ENCODE measurements around the gene SH3RF3. TPM values are rescaled to one million over a fixed set of nuclear protein-coding genes. Genes with fewer than 3 reads are reported as not detected.

Gene SH3RF3
- total RNA-seq, 1 experiment from 2014 or later, result 0.98 TPM

DNA sequence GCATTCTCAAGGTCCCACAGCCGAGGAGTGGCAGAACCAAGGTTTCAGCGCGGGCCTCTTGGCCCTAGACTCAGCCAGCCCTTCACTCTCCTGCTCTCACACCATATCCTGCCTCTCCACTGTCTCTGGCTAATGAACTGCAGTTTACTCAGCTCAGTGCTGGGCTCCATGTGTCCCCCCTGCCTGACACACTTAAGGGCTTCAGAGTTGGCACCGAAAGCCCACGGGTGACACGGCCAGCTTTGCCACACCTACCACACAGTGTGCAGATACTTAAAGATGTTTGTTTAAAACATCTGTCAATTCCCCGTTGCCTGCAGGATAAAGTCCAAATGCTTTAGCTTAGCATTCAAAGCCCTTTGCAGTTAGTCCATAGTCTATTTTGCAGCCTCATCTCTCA lies 243.6 kb downstream of the SH3RF3 start:
- DNase-seq, result peak in 1 of 2 experiments; percentile 5
- no peaks in the 10 kb centered on the region for H3K9me3 Mint-ChIP-seq (ENCODE audit: unreplicated experiment)
- intact Hi-C loops (cut with micrococcal nuclease; ENCODE audit: unreplicated experiment), result no loop called here
- no TSS peak for BruUV-seq (replicated peaks)
- no peak overlapping the region for H3K4me3 ChIP-seq (ENCODE audit: low read depth, low read length)
- no peaks in the 10 kb centered on the region for H3K36me3 ChIP-seq (ENCODE audit: control insufficient read depth, insufficient read depth, low read length)
- ChIA-PET CTCF (no interaction called here), POLR2A (no interaction called here)
- peaks cover 3% of the 10 kb centered on the region for H3K27me3 Mint-ChIP-seq (ENCODE audit: insufficient read depth, unreplicated experiment)
- H3K4me1 Mint-ChIP-seq (ENCODE audit: low read depth, unreplicated experiment), result peaks cover 7% of the 10 kb centered on the region
- no peaks in the 10 kb centered on the region for H3K4me1 ChIP-seq
- H3K36me3 Mint-ChIP-seq (ENCODE audit: insufficient read depth, unreplicated experiment), result no peaks in the 10 kb centered on the region
- H3K9me3 ChIP-seq, result no peaks in the 10 kb centered on the region
- no peak for TF ChIP-seq CTCF (IDR thresholded peaks at IDR 0.05; ENCODE audit: insufficient read depth in 1 of 2, low read depth in 1 of 2, low read length in 1 of 2, severe bottlenecking in 1 of 2, unreplicated experiment in 1 of 2)
- no peaks in the 10 kb centered on the region for H3K27me3 ChIP-seq (replicated peaks; ENCODE audit: control insufficient read depth, insufficient read depth, low read length)
- H3K27ac Mint-ChIP-seq (ENCODE audit: unreplicated experiment), result no peak overlapping the region
- no peak overlapping the region for H3K4me3 Mint-ChIP-seq (ENCODE audit: unreplicated experiment)

GRCh38 chr2:109373791-109374547 lies 245.0 kb downstream of the SH3RF3 start:
- Mint-ChIP-seq H3K27ac (ENCODE audit: unreplicated experiment) (no peak overlapping the region), H3K9me3 (ENCODE audit: unreplicated experiment) (no peaks in the 10 kb centered on the region), H3K4me3 (ENCODE audit: unreplicated experiment) (no peak overlapping the region), H3K36me3 (ENCODE audit: insufficient read depth, unreplicated experiment) (no peaks in the 10 kb centered on the region), H3K4me1 (ENCODE audit: low read depth, unreplicated experiment) (peaks cover 7% of the 10 kb centered on the region), H3K27me3 (ENCODE audit: insufficient read depth, unreplicated experiment) (peaks cover 6% of the 10 kb centered on the region)
- no TSS peak for BruUV-seq (replicated peaks)
- no peaks in the 10 kb centered on the region for H3K4me1 ChIP-seq
- no peak for TF ChIP-seq CTCF (IDR thresholded peaks at IDR 0.05; ENCODE audit: insufficient read depth in 1 of 2, low read depth in 1 of 2, low read length in 1 of 2, severe bottlenecking in 1 of 2, unreplicated experiment in 1 of 2)
- CTCF ChIA-PET, result no interaction called here
- POLR2A ChIA-PET, result no interaction called here
- H3K4me3 ChIP-seq (ENCODE audit: low read depth, low read length), result no peak overlapping the region
- intact Hi-C loops (cut with micrococcal nuclease; ENCODE audit: unreplicated experiment), result no loop called here
- peak in 1 of 2 experiments; percentile 28 for DNase-seq
- no peaks in the 10 kb centered on the region for H3K9me3 ChIP-seq
- H3K36me3 ChIP-seq (ENCODE audit: control insufficient read depth, insufficient read depth, low read length), result no peaks in the 10 kb centered on the region
- no peaks in the 10 kb centered on the region for H3K27me3 ChIP-seq (replicated peaks; ENCODE audit: control insufficient read depth, insufficient read depth, low read length)

DNA sequence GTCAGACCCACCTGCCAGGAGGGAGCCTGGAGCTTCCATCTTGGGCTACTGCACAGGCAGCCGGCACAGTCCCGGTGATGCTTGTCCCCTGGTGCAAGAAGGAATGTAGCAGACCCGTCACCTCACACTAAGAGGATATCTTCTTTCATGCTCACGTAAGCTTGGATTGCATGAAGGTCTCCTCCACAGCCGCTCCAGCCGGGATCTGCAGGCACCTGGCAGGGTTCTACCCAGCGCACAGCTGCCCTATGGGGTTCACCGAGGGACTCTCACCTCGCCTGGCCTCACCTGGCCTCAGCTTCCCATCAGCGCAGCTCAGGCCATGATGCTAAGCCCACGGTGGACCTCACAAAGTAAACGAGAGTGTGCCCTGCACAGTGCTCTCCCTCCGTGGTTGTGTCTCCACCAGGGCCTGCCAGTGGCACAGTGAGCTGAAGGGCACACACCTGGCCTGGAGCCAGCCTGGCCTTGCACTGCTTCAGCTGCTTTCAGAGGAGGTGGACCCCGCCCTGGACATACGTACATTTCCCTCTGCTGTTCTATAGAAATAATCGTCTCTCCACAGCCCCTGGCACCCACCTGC lies 245.6 kb downstream of the SH3RF3 start:
- POLR2A ChIA-PET, result no interaction called here
- H3K4me3 ChIP-seq (ENCODE audit: low read depth, low read length), result no peak overlapping the region
- no TSS peak for BruUV-seq (replicated peaks)
- H3K27me3 ChIP-seq (replicated peaks; ENCODE audit: control insufficient read depth, insufficient read depth, low read length), result no peaks in the 10 kb centered on the region
- no peaks in the 10 kb centered on the region for H3K36me3 ChIP-seq (ENCODE audit: control insufficient read depth, insufficient read depth, low read length)
- peak in 1 of 2 experiments; percentile 31 for DNase-seq
- Mint-ChIP-seq H3K4me1 (ENCODE audit: low read depth, unreplicated experiment) (peaks cover 7% of the 10 kb centered on the region), H3K4me3 (ENCODE audit: unreplicated experiment) (no peak overlapping the region), H3K9me3 (ENCODE audit: unreplicated experiment) (no peaks in the 10 kb centered on the region), H3K27me3 (ENCODE audit: insufficient read depth, unreplicated experiment) (peaks cover 8% of the 10 kb centered on the region), H3K36me3 (ENCODE audit: insufficient read depth, unreplicated experiment) (no peaks in the 10 kb centered on the region), H3K27ac (ENCODE audit: unreplicated experiment) (no peak overlapping the region)
- intact Hi-C loops (cut with micrococcal nuclease; ENCODE audit: unreplicated experiment), result no loop called here
- CTCF ChIA-PET, result no interaction called here
- no peaks in the 10 kb centered on the region for H3K4me1 ChIP-seq
- TF ChIP-seq CTCF (IDR thresholded peaks at IDR 0.05; ENCODE audit: insufficient read depth in 1 of 2, low read depth in 1 of 2, low read length in 1 of 2, severe bottlenecking in 1 of 2, unreplicated experiment in 1 of 2), result no peak
- no peaks in the 10 kb centered on the region for H3K9me3 ChIP-seq

Measured in Caco-2 (cell line).